Left lung (tissue), 10 donors: ENCODE measurements around the gene MCCC1. TPM values are rescaled to one million over a fixed set of nuclear protein-coding genes. Genes with fewer than 3 reads are reported as not detected.

ENCODE experiments used
- ATAC-seq: fragments of 200-7000 bp; cut with Tn5 transposase; one replicate; pipeline ENCODE4 v1.9.1; 2020; ENCODE audit warnings: moderate library complexity
- DNase-seq, 4 donors: peaks; one replicate each; pipeline ENCODE4 v3.0.0-alpha.2; 2013 to 2020
- H3K27ac ChIP-seq, 2 donors: fragments of 200-600 bp; sonication (generic) in 1 of 2; one replicate each; pipeline versions ENCODE4 v1.5.0 to v1.8.0; 2020 to 2021
- H3K27me3 ChIP-seq, 2 donors: fragments of 200-600 bp; sonication (generic) in 1 of 2; one replicate each; pipeline versions ENCODE4 v1.5.0 to v1.8.0; 2020 to 2021
- H3K36me3 ChIP-seq, 2 donors: fragments of 200-600 bp; sonication (generic) in 1 of 2; one replicate each; pipeline versions ENCODE4 v1.5.0 to v1.8.0; 2020 to 2021
- H3K4me1 ChIP-seq, 2 donors: fragments of 200-600 bp; one replicate each; pipeline ENCODE4 v1.8.0; 2021
- H3K4me3 ChIP-seq, 2 donors: fragments of 200-600 bp; sonication (generic) in 1 of 2; one replicate each; pipeline versions ENCODE4 v1.5.0 to v1.8.0; 2020 to 2021; ENCODE audit warnings: mild to moderate bottlenecking in 1 of 2
- H3K9me3 ChIP-seq, 2 donors: fragments of 200-600 bp; sonication (generic) in 1 of 2; one replicate each; pipeline versions ENCODE4 v1.5.0 to v1.8.0; 2020 to 2021
- intact Hi-C, 2 donors: fragments of 100-400 bp; cut with DNase I; formaldehyde crosslinking; loops; one replicate each; pipeline versions ENCODE4 v1.11.2 to v1.14.2; 2022
- polyA plus RNA-seq, 6 donors: library from polyadenylated mRNA; unstranded; fragments of 120-200 nt; gene quantifications; one replicate each; pipeline ENCODE4 v1.2.1, GENCODE V29; 2013; ENCODE audit not compliant: insufficient read length in 6 of 6
- total RNA-seq, 2 donors: library from RNA; stranded (reverse); fragmentation: NEBNext Ultra II Directional; extraction: Animal tissue kit (Norgen Biotek cat#: 25700); gene quantifications; one replicate each; pipeline ENCODE4 v1.2.1, GENCODE V29; 2021
- TF ChIP-seq, protein P1 (sequence below), 2 donors: fragments of 200-600 bp; sonication (generic) in 1 of 2; IDR thresholded peaks; one replicate each; pipeline versions ENCODE4 v1.5.0 to v1.8.0; 2021; ENCODE audit warnings: antibody characterized with exemption in 2 of 2
- donor health status: DM: no; HTN: yes; CAD: no.
- donor health status: DM: no; HTN: no; CAD: no.

The MCCC1 gene
- total and polyA plus RNA-seq, 8 donors: 45.4 to 61.8 (median 51.1) TPM

DNA sequence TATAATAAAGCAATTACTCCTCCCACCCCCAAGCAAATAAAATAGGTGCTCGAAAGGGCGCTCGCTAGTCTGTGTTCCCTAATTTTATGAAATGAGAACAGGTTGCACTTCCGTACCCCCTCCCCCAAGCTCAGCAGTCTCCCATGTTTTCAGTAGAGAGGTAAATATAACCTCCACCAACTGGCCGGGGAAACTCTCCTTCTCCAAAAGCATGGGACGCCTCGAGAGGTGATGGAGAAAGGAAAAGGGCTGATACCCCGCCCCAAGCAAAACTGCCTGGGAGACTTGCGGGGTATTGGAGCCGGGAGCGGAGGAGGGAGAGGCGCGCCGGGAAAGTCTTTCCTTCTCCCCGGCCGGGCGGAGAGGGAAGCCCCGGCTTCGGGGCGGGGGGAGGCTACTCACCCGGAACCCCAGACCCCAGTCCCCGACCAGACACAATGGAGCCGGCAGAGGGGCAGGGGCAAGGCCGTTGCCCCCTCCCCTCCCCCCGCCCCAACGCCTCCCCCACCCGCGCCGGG is 119.6 kb downstream of the MCCC1 start:
- ATAC-seq (peak; percentile 51), DNase-seq (peak in 2 of 4 donors; percentile 30 to 38)
- Histone ChIP-seq H3K27ac (peak overlapping the region; percentile 83 to 93), H3K27me3 (no peaks in the 10 kb centered on the region), H3K4me3 (peak overlapping the region; percentile 83 to 87), H3K9me3 (no peaks in the 10 kb centered on the region), H3K36me3 (no peaks in the 10 kb centered on the region), H3K4me1 (peaks cover 13 to 29% of the 10 kb centered on the region in 2 donors)
- intact Hi-C loops: no loop called here
- TF ChIP-seq, protein P1, sequence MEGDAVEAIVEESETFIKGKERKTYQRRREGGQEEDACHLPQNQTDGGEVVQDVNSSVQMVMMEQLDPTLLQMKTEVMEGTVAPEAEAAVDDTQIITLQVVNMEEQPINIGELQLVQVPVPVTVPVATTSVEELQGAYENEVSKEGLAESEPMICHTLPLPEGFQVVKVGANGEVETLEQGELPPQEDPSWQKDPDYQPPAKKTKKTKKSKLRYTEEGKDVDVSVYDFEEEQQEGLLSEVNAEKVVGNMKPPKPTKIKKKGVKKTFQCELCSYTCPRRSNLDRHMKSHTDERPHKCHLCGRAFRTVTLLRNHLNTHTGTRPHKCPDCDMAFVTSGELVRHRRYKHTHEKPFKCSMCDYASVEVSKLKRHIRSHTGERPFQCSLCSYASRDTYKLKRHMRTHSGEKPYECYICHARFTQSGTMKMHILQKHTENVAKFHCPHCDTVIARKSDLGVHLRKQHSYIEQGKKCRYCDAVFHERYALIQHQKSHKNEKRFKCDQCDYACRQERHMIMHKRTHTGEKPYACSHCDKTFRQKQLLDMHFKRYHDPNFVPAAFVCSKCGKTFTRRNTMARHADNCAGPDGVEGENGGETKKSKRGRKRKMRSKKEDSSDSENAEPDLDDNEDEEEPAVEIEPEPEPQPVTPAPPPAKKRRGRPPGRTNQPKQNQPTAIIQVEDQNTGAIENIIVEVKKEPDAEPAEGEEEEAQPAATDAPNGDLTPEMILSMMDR (IDR thresholded peaks at IDR 0.05): no peak

DNA sequence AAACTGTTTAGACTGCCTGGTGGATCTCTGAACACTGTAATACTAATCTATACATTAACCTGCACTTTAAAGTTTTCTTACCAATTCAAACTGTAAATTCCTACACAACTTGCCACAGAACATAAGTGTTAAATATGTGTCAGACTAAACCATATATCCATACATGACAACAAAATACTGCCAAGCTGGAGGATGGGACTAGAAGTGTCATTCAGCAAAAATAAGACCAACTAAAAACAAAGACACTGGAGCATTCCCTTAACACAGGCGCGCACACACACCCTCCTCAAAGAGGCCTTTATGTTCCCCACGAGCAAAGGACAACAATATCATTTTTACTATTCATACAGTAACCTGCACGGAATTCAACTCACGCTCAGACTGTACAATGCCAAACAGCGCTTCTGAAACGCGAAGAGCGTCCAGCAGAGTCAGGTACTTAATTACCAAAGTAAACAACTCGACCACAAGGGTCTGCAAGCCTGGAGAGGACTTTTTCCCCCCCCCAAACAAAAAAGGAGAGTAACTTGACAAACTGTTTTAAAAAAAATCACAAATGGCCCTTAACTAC is 120.1 kb downstream of the MCCC1 start:
- TF ChIP-seq, protein P1 (IDR thresholded peaks at IDR 0.05): no peak
- peak overlapping the region; percentile 83 to 87 for H3K4me3 ChIP-seq
- no peaks in the 10 kb centered on the region for H3K27me3 ChIP-seq
- H3K4me1 ChIP-seq: peaks cover 13 to 29% of the 10 kb centered on the region in 2 donors
- ATAC-seq: peak; percentile 35
- intact Hi-C loops: no loop called here
- peak overlapping the region; percentile 83 to 93 for H3K27ac ChIP-seq
- no peaks in the 10 kb centered on the region for H3K36me3 ChIP-seq
- H3K9me3 ChIP-seq: no peaks in the 10 kb centered on the region
- no peak for DNase-seq

DNA sequence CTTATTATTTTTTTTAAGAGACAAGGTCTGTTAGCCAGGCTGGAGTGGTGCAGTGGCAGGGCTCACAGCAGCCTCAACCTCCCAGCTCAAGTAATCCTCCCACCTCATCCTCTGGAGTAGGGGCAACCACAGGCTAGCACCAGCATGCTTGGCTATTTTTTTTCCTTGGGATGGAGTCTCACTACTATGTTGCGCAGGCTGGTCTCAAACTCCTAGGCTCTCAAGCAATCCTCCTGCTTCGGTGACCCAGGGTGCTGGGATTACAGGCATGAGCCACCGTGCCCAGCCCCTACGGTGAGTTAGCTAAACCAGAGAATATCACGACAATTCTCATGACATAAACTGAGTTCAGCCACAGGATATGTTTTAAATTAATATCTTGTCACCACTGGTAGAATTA is 120.9 kb downstream of the MCCC1 start:
- DNase-seq (no peak), ATAC-seq (no peak)
- Histone ChIP-seq H3K4me1 (peaks cover 13 to 29% of the 10 kb centered on the region in 2 donors), H3K27me3 (no peaks in the 10 kb centered on the region), H3K4me3 (peak overlapping the region in 1 of 2 donors; percentile 87), H3K27ac (no peak overlapping the region), H3K9me3 (no peaks in the 10 kb centered on the region), H3K36me3 (no peaks in the 10 kb centered on the region)
- TF ChIP-seq, protein P1 (IDR thresholded peaks at IDR 0.05): no peak
- intact Hi-C loops: no loop called here

DNA sequence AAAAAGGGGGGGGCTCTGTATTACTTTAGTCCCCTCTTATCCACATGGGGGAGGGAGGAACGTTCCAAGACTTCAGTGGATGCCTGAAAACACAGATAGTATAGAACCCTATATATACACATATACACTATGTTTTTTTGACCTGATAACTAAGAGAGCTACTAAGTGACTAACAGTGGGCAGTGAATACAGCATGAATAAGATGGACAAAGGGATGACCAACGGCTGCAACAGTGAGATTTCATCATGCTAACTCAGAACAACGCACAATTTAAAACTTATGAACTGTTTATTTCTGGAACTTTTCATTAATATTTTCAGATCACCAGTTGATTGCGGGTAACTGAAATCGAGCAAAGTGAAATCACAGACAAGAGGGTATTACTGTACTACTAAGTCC is 126.2 kb downstream of the MCCC1 start:
- TF ChIP-seq, protein P1 (IDR thresholded peaks at IDR 0.05): no peak
- Histone ChIP-seq H3K4me3 (no peak overlapping the region), H3K9me3 (no peaks in the 10 kb centered on the region), H3K27me3 (no peaks in the 10 kb centered on the region), H3K4me1 (peaks cover 1 to 20% of the 10 kb centered on the region in 2 donors), H3K36me3 (no peaks in the 10 kb centered on the region), H3K27ac (no peak overlapping the region)
- no peak for ATAC-seq
- no peak for DNase-seq
- intact Hi-C loops: no loop called here

DNA sequence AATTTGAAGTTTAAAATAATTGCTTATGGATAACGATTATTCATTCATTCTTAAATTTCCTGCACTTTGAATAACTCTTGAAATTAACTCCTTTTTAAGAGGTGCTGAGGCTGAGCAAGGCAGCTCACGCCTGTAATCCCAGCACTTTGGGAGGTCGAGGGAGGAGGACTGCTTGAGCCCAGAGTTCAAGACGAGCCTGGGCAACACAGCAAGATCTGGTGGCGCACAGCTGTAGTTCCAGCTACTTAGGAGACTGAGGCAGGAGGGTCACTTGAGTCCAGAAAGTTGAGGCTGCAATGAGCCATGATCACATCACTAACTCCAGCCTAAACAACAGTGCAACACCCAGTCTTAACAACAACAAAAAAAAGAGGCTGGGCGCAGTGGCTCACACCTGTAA is 126.9 kb downstream of the MCCC1 start:
- Histone ChIP-seq H3K27me3 (no peaks in the 10 kb centered on the region), H3K9me3 (no peaks in the 10 kb centered on the region), H3K27ac (no peak overlapping the region), H3K4me3 (no peak overlapping the region), H3K4me1 (peaks cover 0 to 26% of the 10 kb centered on the region in 2 donors), H3K36me3 (no peaks in the 10 kb centered on the region)
- TF ChIP-seq, protein P1 (IDR thresholded peaks at IDR 0.05): no peak
- ATAC-seq (no peak), DNase-seq (no peak)
- intact Hi-C loops: no loop called here
